ENCODE data around the gene ZC2HC1C.

Gene ZC2HC1C, protein sequence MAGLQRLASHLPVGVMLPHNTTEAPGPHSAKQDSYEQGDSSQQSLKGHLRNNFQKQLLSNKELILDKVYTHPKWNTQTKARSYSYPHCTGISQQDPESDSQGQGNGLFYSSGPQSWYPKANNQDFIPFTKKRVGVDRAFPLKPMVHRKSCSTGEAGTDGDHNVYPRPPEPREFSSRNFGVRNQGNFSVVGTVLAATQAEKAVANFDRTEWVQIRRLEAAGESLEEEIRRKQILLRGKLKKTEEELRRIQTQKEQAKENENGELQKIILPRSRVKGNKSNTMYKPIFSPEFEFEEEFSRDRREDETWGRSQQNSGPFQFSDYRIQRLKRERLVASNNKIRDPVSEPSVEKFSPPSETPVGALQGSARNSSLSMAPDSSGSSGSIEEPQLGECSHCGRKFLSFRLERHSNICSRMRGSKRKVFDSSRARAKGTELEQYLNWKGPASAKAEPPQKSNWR

DNA sequence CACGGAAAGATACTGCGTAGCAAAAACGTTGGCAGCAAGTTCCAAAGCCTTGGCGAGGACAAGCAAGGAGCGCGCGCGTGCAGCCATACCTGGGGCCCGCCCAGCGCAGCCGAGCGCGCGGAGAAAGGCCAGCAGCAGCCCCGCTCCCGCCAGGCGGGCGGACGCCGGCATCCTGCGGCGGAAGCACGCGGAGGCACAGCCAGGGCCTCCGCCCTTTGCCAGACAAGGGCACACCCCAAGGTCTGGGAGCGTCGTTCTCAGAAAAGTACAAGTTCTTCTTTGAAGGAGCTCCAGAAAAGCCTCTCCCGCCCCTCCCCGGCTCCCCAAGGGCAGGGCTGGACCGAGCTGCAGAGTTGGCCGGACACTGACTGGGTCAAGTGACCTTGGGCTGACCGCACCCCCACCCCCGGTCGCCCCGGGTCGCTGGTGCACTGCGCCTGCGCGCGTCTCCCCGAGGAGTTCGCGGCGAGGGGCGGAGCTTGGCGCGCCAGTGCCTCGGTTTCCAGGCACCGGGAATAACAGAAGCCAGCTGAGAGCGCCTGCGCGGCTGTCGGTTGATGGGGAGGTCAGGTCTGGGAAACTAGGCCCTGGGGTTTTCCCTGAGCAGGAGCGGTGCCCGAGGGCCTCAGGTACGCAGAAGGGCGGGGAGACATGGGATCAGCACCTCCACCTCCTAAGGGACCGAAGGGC lies at the start of gene ZC2HC1C:
Gene ZC2HC1C, plus strand, starts transcription at position 521 of the 690 bp plus-strand sequence. CDS start 933 bp downstream, outside the sequence.
- peak; percentile 54 for DNase-seq

DNA sequence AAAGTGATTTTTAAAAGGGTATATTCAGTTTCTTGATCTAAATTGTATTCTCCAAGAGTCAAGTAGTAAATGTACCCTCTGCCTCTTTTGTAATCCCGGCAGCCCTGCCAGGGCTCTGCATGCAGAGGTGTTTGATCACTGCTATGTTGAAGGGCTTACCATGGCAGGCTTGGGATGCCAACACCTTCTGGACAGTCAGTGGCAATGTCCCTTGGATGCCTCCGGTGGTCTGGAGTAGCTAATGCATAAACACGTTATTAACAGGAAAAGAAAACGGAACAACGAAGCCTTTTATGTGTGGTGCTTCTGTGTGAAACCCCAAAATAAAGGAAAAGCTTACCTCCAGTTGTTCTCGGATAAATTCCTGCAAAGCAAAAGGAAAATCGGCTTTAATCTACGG lies 46.8 kb upstream of the ZC2HC1C start:
- DNase-seq: no peak

DNA sequence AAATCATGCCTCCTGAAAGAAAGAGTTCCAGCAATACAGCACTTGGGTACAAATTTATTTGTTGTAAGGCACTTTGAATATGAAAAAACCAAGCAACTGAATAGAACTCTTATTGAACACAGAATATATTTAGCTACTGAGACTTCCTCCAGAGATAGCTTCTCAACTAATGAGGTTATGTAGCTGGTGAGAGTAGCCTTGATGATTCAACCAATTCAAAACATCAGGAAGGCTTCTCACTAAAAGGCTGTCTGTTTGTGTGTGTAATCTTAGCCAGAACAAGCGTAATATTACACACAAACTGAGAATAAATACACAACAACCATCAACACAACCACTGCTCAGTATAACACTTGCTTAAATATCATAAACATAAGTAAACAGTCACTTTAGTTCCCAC lies 46.3 kb upstream of the ZC2HC1C start:
- no peak for DNase-seq

DNA sequence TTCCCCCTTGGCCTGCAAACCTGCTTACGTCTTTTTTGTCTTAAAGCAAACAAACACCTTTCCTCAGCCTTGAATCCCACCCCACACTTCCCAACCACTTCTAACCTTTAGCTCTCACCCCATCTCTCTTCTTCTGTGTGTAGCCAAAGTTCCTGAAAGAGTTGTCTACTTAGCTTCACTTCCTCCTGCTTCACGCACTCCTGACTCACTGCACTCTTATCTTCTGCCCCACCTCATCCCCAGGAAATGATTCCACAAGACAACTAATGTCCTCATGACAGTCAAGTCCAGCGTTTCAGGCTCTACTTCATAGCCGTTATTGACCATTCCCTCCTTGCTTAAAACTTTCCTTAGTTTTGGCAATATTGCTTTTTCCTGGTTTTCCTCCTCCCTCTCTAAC lies 44.4 kb upstream of the ZC2HC1C start:
- peak; percentile 5 for DNase-seq

DNA sequence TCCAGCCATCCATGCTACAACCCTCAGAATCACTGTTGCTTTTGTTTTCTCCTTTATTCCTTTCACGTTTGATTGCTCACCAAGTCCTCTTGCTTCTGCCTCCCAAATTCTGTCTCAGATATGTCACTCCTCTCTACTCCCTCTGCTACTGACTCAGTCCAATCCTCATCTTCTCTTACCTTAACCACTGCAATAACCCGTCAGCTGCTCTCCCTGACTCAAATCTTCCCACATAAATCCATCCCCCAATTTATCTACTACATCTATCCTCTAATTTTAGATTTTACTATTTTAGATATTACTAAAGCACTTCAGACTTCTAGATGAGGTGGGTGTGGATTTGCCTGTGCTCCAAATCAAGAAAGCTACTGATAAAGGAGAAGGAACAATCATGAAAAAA lies 43.6 kb upstream of the ZC2HC1C start:
- no peak for DNase-seq

DNA sequence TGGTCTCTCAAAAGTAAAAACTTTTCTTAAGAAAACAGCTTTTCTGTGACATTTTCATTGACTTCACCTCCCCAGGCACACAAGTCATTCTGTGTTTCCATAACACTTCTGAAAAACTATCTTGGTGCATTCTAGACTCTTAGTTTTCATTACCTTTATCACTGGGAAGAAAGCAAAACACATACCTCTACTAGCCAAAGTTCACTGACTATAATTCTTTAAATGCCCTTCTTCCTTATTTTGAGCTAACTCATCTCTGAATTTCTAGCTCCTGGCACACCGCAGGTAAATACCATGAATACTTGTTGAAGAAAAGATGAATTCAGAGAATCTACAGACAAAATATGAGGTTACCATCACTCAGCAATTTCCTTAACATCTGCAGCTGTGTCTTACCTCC lies 39.3 kb upstream of the ZC2HC1C start:
- no peak for DNase-seq

DNA sequence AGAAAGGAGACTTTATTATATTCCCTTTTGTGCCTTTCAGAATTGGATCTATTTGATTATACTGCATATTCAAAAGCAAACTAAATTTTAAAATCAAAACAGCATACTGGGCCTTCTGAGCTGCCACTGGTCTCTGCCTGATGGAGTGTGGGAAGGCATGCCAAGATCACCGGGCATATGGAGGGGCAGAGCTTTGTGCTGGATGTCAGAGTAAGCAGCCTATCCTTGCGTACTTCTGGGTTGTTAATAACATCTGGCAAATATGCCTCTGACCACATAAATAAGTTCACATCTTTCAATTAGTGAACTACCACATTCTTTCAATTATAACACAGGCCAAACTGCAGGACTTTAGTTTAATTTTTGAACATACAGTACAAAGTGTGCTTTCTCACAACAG lies 36.5 kb upstream of the ZC2HC1C start:
- no peak for DNase-seq

DNA sequence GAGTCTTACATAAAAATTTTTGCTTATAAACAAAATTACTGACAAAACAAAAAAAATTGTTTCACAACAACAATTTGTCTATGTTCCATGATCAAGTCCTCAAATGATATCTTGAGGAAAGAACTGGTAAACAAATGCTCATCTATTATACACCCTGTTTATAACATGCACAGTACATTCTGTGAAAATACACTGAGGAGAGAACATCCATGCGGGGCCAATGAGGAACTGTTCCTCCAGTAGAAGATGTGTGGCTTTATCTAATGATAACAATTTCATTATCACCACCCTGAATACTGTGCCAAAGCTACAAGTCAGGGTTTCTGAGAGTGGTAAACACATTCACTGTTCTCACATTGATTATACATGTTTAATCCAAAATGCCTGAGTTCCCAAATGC lies 28.9 kb upstream of the ZC2HC1C start:
- no peak for DNase-seq

DNA sequence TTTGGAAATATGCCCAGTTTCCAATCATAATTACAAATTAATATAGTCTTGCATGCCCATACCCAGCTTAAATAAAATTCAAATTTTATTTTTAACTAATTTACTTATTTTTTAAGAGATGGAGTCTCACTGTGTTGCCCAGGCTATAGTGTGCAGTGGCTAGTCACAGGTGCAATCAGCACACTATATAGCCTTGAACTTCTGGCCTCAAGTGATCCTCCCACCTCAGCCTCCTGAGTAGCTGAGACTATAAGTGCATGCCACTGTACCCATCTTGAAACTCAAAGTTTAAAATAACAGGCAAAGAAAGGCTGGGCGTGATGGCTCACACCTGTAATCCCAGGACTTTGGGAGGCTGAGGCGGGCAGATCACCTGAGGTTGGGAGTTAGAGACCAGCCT lies 28.5 kb upstream of the ZC2HC1C start:
- DNase-seq: no peak

DNA sequence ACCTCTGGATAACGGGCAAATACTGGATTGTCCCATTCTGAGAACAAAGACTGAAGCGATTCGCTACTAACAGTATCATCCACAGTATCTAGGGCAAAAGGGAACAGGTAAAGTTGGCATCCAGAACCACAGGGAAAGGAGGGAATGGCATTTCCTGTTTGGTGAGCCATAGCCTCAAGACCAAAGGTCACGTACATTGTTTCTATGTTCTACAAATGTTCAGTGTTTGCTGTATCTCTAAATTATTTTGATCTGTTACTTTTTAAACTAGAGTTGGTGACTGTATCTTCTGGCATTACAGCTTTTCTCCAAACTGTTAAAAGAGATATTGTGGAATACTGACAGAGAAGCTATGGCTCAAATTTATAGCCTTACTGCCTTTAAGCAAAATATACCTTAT lies 27.8 kb upstream of the ZC2HC1C start:
- no peak for DNase-seq

DNA sequence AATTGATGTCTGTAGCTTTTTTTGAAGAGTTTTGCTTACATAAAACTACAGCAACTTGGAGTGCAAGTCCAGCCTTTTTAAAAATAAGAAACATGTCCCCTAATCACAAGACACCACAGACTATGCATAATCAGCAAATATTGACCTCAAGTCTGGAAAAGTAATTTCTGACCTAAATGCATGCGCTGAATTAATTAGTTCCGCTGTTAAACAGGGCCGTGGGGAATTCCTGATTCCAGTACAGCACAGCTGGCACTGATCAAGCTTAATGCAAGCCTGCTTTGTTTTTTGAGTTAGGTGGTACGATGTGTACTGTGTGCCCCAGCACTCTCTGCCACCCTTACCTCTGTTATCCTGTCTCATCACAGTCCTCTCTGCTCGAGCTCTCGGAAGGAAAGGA lies 27.4 kb upstream of the ZC2HC1C start:
- DNase-seq: no peak

DNA sequence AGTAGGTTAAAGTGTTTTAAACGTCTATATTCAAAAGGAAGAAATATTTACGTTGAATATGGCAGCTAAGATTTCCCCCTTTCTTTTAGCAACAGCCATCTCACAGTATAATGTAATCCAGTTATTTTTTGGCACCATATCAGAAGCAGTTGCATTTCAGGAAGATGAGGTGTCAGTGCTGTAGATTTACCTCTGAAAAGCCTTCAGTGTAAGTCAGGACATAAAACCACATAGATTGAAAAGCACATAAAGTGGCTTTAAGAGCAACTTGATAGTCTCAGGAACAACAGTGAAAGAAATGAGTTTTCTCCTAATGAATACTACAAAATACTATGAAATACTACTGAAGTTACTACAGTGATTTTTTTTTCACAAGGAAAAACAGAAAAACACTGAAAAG lies 25.1 kb upstream of the ZC2HC1C start:
- no peak for DNase-seq

DNA sequence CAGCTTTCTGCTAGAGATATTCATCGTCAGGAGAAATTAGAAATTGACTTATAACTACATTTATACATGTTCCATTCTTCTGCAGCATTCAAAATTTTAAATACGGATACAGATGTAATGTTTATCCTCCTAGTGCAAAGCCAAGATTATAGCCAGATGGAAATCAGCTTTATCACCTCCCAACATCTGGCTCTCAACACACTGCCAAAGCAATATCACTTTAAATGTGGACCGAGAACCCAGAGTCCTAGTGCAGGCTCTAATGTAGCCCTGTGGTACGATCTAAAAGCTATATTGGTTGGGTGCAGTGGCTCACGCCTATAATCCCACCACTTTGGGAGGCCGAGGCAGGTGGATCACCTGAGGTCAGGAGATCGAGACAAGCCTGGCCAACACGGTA lies 24.7 kb upstream of the ZC2HC1C start:
- no peak for DNase-seq

DNA sequence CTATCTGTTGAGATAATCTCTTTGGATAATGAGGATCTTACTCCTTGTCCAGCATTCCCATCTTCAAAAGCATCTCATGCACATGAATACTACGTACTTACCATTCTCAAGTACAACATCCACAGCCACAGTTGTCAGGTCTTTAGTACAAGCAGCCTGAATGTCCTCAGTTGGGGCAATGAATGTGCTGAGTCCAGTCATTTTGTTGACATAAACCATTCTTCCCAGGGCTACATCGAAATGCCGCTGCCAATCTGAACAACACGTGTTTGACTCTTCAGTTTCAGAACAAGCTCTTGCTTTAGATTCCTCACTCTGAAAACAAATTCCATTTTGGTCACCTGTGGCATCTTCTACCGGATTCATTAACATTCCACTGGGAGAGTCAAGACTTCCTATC lies 23.2 kb upstream of the ZC2HC1C start:
- no peak for DNase-seq

DNA sequence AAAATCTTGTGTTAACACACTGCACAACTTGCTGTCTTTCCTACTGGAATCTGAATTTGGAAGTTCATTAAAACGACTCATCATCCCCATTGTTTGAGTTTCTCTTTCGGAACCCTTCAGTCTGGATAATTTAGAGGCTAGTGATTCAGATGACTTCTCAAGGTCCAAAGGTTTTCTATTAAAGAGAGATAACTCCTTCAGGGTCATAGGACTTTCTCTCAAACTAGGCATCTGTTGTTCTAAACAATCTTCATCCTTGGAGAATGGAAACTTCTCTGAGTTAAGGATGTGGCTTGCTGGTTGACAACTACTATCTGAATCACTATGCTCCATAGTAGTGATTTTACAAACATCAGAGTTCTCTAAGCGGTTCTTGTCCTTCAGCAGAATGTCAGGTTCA lies 22.5 kb upstream of the ZC2HC1C start:
- no peak for DNase-seq

DNA sequence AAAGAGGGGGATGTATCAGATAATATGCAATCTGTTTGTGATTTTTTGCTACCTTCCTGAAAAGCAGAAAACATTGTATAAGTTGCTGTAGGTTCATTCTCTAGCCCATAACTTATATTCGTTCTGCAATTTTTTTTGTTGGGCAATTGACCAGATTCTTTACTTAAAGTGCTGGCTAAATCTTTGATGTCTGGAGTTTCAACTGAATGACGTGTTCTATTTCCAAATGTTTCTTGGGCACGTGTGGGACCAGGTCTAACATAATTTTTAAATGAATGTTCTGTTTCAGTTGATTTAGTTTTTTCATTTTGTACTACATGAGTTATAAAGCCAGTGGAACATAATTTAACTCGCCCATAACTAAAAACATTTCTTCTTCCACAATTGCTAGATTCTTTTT lies 21.9 kb upstream of the ZC2HC1C start:
- DNase-seq: no peak

DNA sequence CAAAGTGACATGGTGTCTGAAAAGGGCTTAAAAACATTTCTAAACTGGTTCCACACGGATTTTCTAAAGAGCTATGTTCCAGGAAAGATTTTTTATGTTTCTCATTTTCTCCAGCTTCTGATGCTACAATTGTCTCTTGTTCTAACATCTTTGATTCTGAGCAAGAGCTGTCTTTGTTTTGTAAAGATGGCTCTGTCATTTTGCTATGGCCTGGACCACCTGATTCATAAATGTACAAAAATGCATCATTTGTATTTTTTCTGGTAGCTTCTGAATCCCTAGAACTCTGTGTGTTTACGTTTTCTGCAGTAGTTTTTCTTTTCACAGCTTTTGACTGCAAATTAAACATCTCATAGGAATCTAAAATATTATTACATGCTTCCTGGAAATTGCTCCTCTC lies 21.3 kb upstream of the ZC2HC1C start:
- no peak for DNase-seq

DNA sequence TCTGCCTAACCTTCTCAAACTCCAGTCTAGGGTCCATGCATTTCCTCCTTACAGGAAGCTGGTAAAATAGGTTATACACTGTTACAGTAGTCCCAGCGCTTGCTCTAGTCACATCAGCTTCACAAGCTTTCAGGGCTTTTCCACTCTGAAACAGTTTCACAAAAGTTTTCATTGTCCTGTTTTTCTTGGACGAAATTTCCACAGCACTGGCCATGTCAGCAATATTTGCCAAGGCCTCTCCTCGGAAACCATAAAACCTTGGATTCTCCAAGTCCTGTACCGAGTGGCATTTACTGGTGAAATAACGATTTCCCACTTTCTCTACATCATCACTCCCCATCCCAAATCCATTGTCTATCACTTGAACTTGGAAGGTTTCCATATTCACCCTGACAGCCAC lies 20.3 kb upstream of the ZC2HC1C start:
- no peak for DNase-seq

DNA sequence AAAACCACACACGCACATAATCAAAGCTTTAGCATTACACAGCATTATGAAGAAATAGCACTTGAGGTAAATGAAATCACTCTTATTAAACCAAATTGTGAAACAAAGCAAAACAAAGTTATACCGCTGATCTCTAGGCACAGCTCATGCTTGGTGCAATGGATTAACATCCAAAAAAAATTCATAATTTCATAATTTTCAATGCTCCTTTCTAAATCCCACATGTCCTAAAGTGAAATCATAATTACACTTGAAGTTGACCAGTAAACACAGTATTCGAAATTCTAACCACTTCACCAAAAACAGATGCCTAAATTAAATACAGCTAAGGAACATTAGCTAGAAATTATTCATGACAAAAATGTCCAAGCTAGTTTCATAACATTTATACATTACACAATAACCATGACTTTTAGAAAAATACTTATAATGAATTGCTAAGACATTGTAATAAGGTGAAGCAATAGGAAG lies 19.7 kb upstream of the ZC2HC1C start:
- no peak for DNase-seq

DNA sequence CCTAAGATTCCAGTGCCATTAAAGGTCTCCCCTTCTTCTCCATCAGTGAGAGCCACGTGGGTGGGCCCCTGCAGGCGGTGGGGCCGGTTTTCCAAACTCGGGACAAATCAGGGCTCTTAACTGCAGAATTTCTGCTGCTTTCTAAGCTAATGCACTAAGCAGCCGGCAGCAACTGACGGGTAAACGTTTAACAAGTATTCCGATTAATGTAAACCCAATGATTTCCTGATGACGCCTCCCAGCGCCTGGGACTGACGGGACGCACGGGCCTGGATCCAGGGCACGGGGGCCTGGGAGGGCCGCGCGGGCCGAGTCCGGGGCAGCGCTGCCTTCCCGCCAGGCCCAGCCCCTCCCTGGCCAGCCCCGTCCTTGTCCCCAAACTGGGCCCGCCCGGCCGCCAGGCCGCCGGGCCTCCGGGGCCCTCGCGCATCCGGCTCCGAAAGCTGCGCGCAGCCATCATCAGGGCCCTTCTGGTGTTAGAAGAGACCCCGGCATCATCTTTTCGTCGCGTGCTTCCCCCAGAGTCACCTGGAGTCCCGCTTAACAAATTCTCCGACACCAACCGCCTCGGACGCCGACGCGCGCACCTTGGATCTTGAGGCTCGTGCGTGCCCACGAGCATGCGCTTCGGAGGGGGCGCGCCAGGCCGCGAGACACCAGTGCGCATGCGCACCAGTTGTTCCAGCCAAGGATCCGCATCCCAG lies 18.4 kb upstream of the ZC2HC1C start, which contains the start of gene MLH3:
Gene MLH3, minus strand, starts transcription at position 616 of the 704 bp plus-strand sequence. CDS start 1,812 bp downstream, outside the sequence.
- peak; percentile 79 for DNase-seq

DNA sequence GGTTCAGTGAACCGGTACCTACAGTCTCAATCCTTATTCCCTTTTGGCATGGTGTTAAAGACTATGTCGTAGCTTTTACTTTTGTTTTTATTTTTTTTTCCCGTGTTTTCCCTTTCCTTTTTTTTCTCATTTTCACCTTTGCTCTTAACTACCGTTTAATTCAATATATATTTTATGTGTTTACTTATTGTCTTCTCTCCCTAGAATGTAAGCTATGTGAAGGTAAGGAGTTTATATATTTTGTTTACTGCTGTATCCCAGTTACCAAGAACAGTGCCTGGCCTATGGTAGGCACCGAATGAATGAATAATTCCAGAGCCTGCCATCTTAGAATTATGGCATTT lies 17.9 kb upstream of the ZC2HC1C start:
- DNase-seq: no peak

DNA sequence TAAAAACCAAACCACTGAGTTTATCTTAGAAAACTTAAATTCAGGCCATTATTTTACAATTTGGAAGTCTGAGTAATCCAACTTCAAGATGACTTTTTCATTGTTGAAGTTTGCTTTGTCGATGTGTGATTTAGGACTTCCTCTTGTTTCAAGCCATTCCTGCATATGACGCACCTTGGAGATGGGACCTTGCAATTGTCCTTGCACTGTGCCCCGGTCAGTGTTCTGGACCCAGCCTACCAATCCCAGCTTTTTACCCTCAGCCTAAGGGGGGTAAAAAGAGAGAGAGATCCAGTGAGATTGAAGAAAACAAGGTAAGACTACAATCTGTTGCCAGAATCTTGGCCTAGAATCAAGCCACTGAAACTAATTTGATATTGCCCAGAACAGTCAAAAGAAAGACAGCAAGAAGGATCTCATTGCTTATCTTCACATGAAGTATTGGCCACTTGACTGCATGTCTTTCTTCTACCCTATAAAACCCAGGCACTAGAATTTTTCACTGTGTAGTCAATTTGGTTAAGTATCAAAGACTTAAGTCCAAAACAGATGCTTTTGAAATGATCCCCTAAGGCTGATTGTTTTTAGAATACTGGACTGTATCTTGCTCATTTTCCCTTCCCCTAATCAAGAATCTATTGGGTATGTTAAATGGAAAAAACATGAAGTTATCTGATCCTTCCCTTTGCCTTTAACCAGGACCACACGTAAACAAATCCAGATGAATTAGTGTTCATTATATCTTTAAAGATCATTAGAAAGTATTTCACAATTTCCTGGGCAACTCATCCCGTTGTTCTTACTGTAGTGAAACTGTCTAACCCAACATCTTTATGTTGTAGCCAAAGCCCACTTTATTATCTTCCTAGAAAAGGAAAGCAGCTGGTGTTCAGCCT lies 15.8 kb upstream of the ZC2HC1C start:
- no peak for DNase-seq

DNA sequence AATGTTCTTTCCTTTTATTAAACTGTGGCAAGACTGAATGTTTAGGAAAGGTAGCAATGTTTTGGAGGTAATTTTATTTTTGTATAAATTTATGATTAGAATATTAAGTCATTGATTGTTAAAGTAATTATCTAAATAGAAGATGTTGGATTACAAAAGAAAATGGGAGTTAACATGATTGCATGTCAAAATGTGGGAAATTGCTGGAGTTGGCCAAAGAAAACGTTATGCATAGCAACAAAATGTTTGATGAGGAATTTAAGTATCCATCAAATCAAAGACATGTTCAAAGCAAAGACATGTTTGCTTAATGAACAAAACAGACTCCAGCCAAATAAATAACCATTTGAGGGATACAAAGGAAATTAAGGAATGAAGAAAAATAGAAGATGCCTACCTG lies 15.0 kb upstream of the ZC2HC1C start:
- DNase-seq: no peak
